ENCODE data around the gene KISS1R.

GRCh38 chr19:956766-957440 lies 39.8 kb downstream of the KISS1R start:
- no peak for TF ChIP-seq CTCF (conservative IDR thresholded peaks at IDR 0.05 in 1 of 2, IDR thresholded peaks at IDR 0.05 in 1 of 2; ENCODE audit: extremely low read depth in 1 of 2, insufficient read depth in 1 of 2, low read depth in 1 of 2, low read length in 2 of 2)
- no peak for TF ChIP-seq EZH2 (IDR thresholded peaks at IDR 0.05; ENCODE audit: borderline replicate concordance, low read length)
